Upper lobe of right lung (tissue), 1 donor: ENCODE measurements around the gene STK32C. TPM values are rescaled to one million over a fixed set of nuclear protein-coding genes. Genes with fewer than 3 reads are reported as not detected.

Experiments used
- ATAC-seq: fragments of 200-7000 bp; cut with Tn5 transposase; one replicate; pipeline ENCODE4 v1.9.1; 2020; ENCODE audit warnings: mild to moderate bottlenecking, moderate library complexity
- DNase-seq: peaks from one replicate; pipeline ENCODE4 v3.0.0-alpha.2; 2020
- H3K27ac ChIP-seq: fragments of 200-600 bp; one replicate; pipeline ENCODE4 v1.8.0; 2022
- H3K27me3 ChIP-seq: fragments of 200-600 bp; one replicate; pipeline ENCODE4 v1.8.0; 2022; ENCODE audit warnings: mild to moderate bottlenecking
- H3K36me3 ChIP-seq: fragments of 200-600 bp; one replicate; pipeline ENCODE4 v1.8.0; 2022
- H3K4me1 ChIP-seq: fragments of 200-600 bp; one replicate; pipeline ENCODE4 v1.8.0; 2022
- H3K4me3 ChIP-seq: fragments of 200-600 bp; one replicate; pipeline ENCODE4 v1.8.0; 2022; ENCODE audit warnings: mild to moderate bottlenecking
- H3K9me3 ChIP-seq: fragments of 200-600 bp; one replicate; pipeline ENCODE4 v1.8.0; 2022
- CTCF ChIP-seq: fragments of 200-600 bp; IDR thresholded peaks from one replicate; pipeline ENCODE4 v1.8.0; 2022; ENCODE audit warnings: antibody characterized with exemption
- intact Hi-C: fragments of 100-400 bp; cut with DNase I; formaldehyde crosslinking; loops from one replicate; pipeline ENCODE4 v1.11.0; 2022
- total RNA-seq: library from RNA; stranded (reverse); fragmentation: NEBNext Ultra II Directional; extraction: Animal tissue kit (Norgen Biotek cat#: 25700); gene quantifications from one replicate; pipeline ENCODE4 v1.2.1, GENCODE V29; 2021
- donor health status: DM: no; HTN: yes; CAD: no; lungs with severe emphysema.

STK32C gene
- total RNA-seq, 1 donor from 2014 or later, result 13.2 TPM

- Histone ChIP-seq H3K4me1 (no peaks in the 10 kb centered on the region), H3K27me3 (no peaks in the 10 kb centered on the region), H3K36me3 (no peaks in the 10 kb centered on the region), H3K4me3 (no peak overlapping the region), H3K27ac (no peak overlapping the region), H3K9me3 (no peaks in the 10 kb centered on the region)
- TF ChIP-seq CTCF, result no peak
- DNase-seq, result no peak
- no peak for ATAC-seq
- intact Hi-C loops, result no loop called here
These were observed 139.8 kb downstream of the STK32C start for GRCh38 chr10:132167976-132168375.

GRCh38 chr10:132167041-132167674 is 140.6 kb downstream of the STK32C start:
- ATAC-seq, result no peak
- TF ChIP-seq CTCF, result no peak
- H3K27ac ChIP-seq, result no peak overlapping the region
- no peaks in the 10 kb centered on the region for H3K4me1 ChIP-seq
- H3K36me3 ChIP-seq, result no peaks in the 10 kb centered on the region
- H3K9me3 ChIP-seq, result no peaks in the 10 kb centered on the region
- intact Hi-C loops, result no loop called here
- no peak for DNase-seq
- no peak overlapping the region for H3K4me3 ChIP-seq
- H3K27me3 ChIP-seq, result no peaks in the 10 kb centered on the region

- H3K4me1 ChIP-seq, result no peaks in the 10 kb centered on the region
- H3K27me3 ChIP-seq, result no peaks in the 10 kb centered on the region
- ATAC-seq, result no peak
- H3K9me3 ChIP-seq, result no peaks in the 10 kb centered on the region
- TF ChIP-seq CTCF, result no peak
- H3K4me3 ChIP-seq, result no peak overlapping the region
- no peaks in the 10 kb centered on the region for H3K36me3 ChIP-seq
- intact Hi-C loops, result no loop called here
- no peak overlapping the region for H3K27ac ChIP-seq
- DNase-seq, result no peak
These were observed 141.4 kb downstream of the STK32C start for GRCh38 chr10:132166216-132166950.

- no peaks in the 10 kb centered on the region for H3K27me3 ChIP-seq
- ATAC-seq (no peak), DNase-seq (no peak)
- no peaks in the 10 kb centered on the region for H3K4me1 ChIP-seq
- no peaks in the 10 kb centered on the region for H3K9me3 ChIP-seq
- H3K36me3 ChIP-seq, result no peaks in the 10 kb centered on the region
- H3K27ac ChIP-seq, result no peak overlapping the region
- intact Hi-C loops, result no loop called here
- no peak overlapping the region for H3K4me3 ChIP-seq
- TF ChIP-seq CTCF, result no peak
These were observed 142.3 kb downstream of the STK32C start for GRCh38 chr10:132165416-132165980.

- intact Hi-C loops, result no loop called here
- no peak overlapping the region for H3K27ac ChIP-seq
- no peaks in the 10 kb centered on the region for H3K36me3 ChIP-seq
- no peak overlapping the region for H3K4me3 ChIP-seq
- DNase-seq (no peak), ATAC-seq (no peak)
- H3K27me3 ChIP-seq, result no peaks in the 10 kb centered on the region
- H3K9me3 ChIP-seq, result no peaks in the 10 kb centered on the region
- H3K4me1 ChIP-seq, result no peaks in the 10 kb centered on the region
- no peak for TF ChIP-seq CTCF
These were observed 142.9 kb downstream of the STK32C start for GRCh38 chr10:132164761-132165278.
